ENCODE data around the gene DIP2C. TPM values are rescaled to one million over a fixed set of nuclear protein-coding genes. Genes with fewer than 3 reads are reported as not detected.

DIP2C gene
- polyA plus RNA-seq, 2 donors, result 2.2 to 2.7 TPM

- H3K27me3 ChIP-seq (ENCODE audit: control insufficient read depth in 1 of 2, insufficient read depth in 2 of 2, low read length in 2 of 2), result no peaks in the 10 kb centered on the region
- WGBS, 2 donors, result 94% methylated on average over 27 of the region's 27 CpGs
- no peaks in the 10 kb centered on the region for H3K9me3 ChIP-seq (ENCODE audit: control insufficient read depth in 2 of 2, insufficient read depth in 1 of 2, low read depth in 1 of 2, low read length in 1 of 2)
- H3K4me3 ChIP-seq (ENCODE audit: low read depth in 1 of 2, low read length in 2 of 2), result no peak overlapping the region
- H3K27ac ChIP-seq (ENCODE audit: low read depth in 2 of 2, low read length in 1 of 2), result no peak overlapping the region
- H3K4me1 ChIP-seq (ENCODE audit: control insufficient read depth in 2 of 2, insufficient read depth in 2 of 2, low read length in 1 of 2), result no peaks in the 10 kb centered on the region
- peaks cover 3 to 25% of the 10 kb centered on the region in 2 donors for H3K36me3 ChIP-seq (ENCODE audit: control insufficient read depth in 2 of 2, insufficient read depth in 2 of 2, low read length in 1 of 2)
Observed at GRCh38 chr10:384538-385305, 304.7 kb downstream of the DIP2C start.

GRCh38 chr10:383519-383918 is 305.9 kb downstream of the DIP2C start:
- Histone ChIP-seq H3K9me3 (ENCODE audit: control insufficient read depth in 2 of 2, insufficient read depth in 1 of 2, low read depth in 1 of 2, low read length in 1 of 2) (no peaks in the 10 kb centered on the region), H3K36me3 (ENCODE audit: control insufficient read depth in 2 of 2, insufficient read depth in 2 of 2, low read length in 1 of 2) (peaks cover 3 to 20% of the 10 kb centered on the region in 2 donors), H3K4me3 (ENCODE audit: low read depth in 1 of 2, low read length in 2 of 2) (no peak overlapping the region), H3K27ac (ENCODE audit: low read depth in 2 of 2, low read length in 1 of 2) (no peak overlapping the region), H3K27me3 (ENCODE audit: control insufficient read depth in 1 of 2, insufficient read depth in 2 of 2, low read length in 2 of 2) (no peaks in the 10 kb centered on the region), H3K4me1 (ENCODE audit: control insufficient read depth in 2 of 2, insufficient read depth in 2 of 2, low read length in 1 of 2) (peaks cover 0 to 2% of the 10 kb centered on the region in 2 donors)
- 90% methylated on average over 6 of the region's 6 CpGs for WGBS, 2 donors

GRCh38 chr10:381805-382204 is 307.7 kb downstream of the DIP2C start:
- H3K9me3 ChIP-seq (ENCODE audit: control insufficient read depth in 2 of 2, insufficient read depth in 1 of 2, low read depth in 1 of 2, low read length in 1 of 2), result no peaks in the 10 kb centered on the region
- no peak overlapping the region for H3K27ac ChIP-seq (ENCODE audit: low read depth in 2 of 2, low read length in 1 of 2)

GRCh38 chr10:381346-381745 is 308.1 kb downstream of the DIP2C start:
- Histone ChIP-seq H3K27ac (ENCODE audit: low read depth in 2 of 2, low read length in 1 of 2) (no peak overlapping the region), H3K36me3 (ENCODE audit: control insufficient read depth in 2 of 2, insufficient read depth in 2 of 2, low read length in 1 of 2) (peaks cover 3 to 21% of the 10 kb centered on the region in 2 donors), H3K9me3 (ENCODE audit: control insufficient read depth in 2 of 2, insufficient read depth in 1 of 2, low read depth in 1 of 2, low read length in 1 of 2) (no peaks in the 10 kb centered on the region), H3K4me1 (ENCODE audit: control insufficient read depth in 2 of 2, insufficient read depth in 2 of 2, low read length in 1 of 2) (peaks cover 0 to 3% of the 10 kb centered on the region in 2 donors), H3K4me3 (ENCODE audit: low read depth in 1 of 2, low read length in 2 of 2) (no peak overlapping the region), H3K27me3 (ENCODE audit: control insufficient read depth in 1 of 2, insufficient read depth in 2 of 2, low read length in 2 of 2) (no peaks in the 10 kb centered on the region)
- WGBS, 2 donors, result 97 to 98% methylated on average over 10 of the region's 10 CpGs

More at GRCh38 chr10:381805-382204, 307.7 kb downstream of the DIP2C start:
- peaks cover 0 to 3% of the 10 kb centered on the region in 2 donors for H3K4me1 ChIP-seq (ENCODE audit: control insufficient read depth in 2 of 2, insufficient read depth in 2 of 2, low read length in 1 of 2)
- no peak overlapping the region for H3K4me3 ChIP-seq (ENCODE audit: low read depth in 1 of 2, low read length in 2 of 2)
- H3K36me3 ChIP-seq (ENCODE audit: control insufficient read depth in 2 of 2, insufficient read depth in 2 of 2, low read length in 1 of 2), result peaks cover 3 to 21% of the 10 kb centered on the region in 2 donors
- 86 to 87% methylated on average over 7 of the region's 7 CpGs for WGBS, 2 donors
- H3K27me3 ChIP-seq (ENCODE audit: control insufficient read depth in 1 of 2, insufficient read depth in 2 of 2, low read length in 2 of 2), result no peaks in the 10 kb centered on the region

GRCh38 chr10:380313-380940 is 309.0 kb downstream of the DIP2C start:
- Histone ChIP-seq H3K27ac (ENCODE audit: low read depth in 2 of 2, low read length in 1 of 2) (no peak overlapping the region), H3K4me1 (ENCODE audit: control insufficient read depth in 2 of 2, insufficient read depth in 2 of 2, low read length in 1 of 2) (peaks cover 0 to 3% of the 10 kb centered on the region in 2 donors), H3K9me3 (ENCODE audit: control insufficient read depth in 2 of 2, insufficient read depth in 1 of 2, low read depth in 1 of 2, low read length in 1 of 2) (no peaks in the 10 kb centered on the region), H3K4me3 (ENCODE audit: low read depth in 1 of 2, low read length in 2 of 2) (no peak overlapping the region), H3K27me3 (ENCODE audit: control insufficient read depth in 1 of 2, insufficient read depth in 2 of 2, low read length in 2 of 2) (no peaks in the 10 kb centered on the region), H3K36me3 (ENCODE audit: control insufficient read depth in 2 of 2, insufficient read depth in 2 of 2, low read length in 1 of 2) (peaks cover 3 to 21% of the 10 kb centered on the region in 2 donors)
- WGBS, 2 donors, result 86% methylated on average over 17 of the region's 17 CpGs

GRCh38 chr10:378930-379704 is 310.4 kb downstream of the DIP2C start:
- peaks cover 3 to 13% of the 10 kb centered on the region in 2 donors for H3K36me3 ChIP-seq (ENCODE audit: control insufficient read depth in 2 of 2, insufficient read depth in 2 of 2, low read length in 1 of 2)
- H3K9me3 ChIP-seq (ENCODE audit: control insufficient read depth in 2 of 2, insufficient read depth in 1 of 2, low read depth in 1 of 2, low read length in 1 of 2), result no peaks in the 10 kb centered on the region
- peaks cover 0 to 3% of the 10 kb centered on the region in 2 donors for H3K4me1 ChIP-seq (ENCODE audit: control insufficient read depth in 2 of 2, insufficient read depth in 2 of 2, low read length in 1 of 2)
- WGBS, 2 donors, result 95% methylated on average over 14 to 16 of the region's 16 CpGs
- H3K27ac ChIP-seq (ENCODE audit: low read depth in 2 of 2, low read length in 1 of 2), result no peak overlapping the region
- H3K27me3 ChIP-seq (ENCODE audit: control insufficient read depth in 1 of 2, insufficient read depth in 2 of 2, low read length in 2 of 2), result no peaks in the 10 kb centered on the region
- no peak overlapping the region for H3K4me3 ChIP-seq (ENCODE audit: low read depth in 1 of 2, low read length in 2 of 2)

- Histone ChIP-seq H3K9me3 (ENCODE audit: control insufficient read depth in 2 of 2, insufficient read depth in 1 of 2, low read depth in 1 of 2, low read length in 1 of 2) (no peaks in the 10 kb centered on the region), H3K36me3 (ENCODE audit: control insufficient read depth in 2 of 2, insufficient read depth in 2 of 2, low read length in 1 of 2) (peaks cover 3 to 13% of the 10 kb centered on the region in 2 donors), H3K27me3 (ENCODE audit: control insufficient read depth in 1 of 2, insufficient read depth in 2 of 2, low read length in 2 of 2) (no peaks in the 10 kb centered on the region), H3K27ac (ENCODE audit: low read depth in 2 of 2, low read length in 1 of 2) (no peak overlapping the region), H3K4me1 (ENCODE audit: control insufficient read depth in 2 of 2, insufficient read depth in 2 of 2, low read length in 1 of 2) (peaks cover 0 to 3% of the 10 kb centered on the region in 2 donors), H3K4me3 (ENCODE audit: low read depth in 1 of 2, low read length in 2 of 2) (no peak overlapping the region)
- WGBS, 2 donors, result 94 to 95% methylated on average over 14 of the region's 14 CpGs
Observed at GRCh38 chr10:378230-378929, 311.1 kb downstream of the DIP2C start.

- Histone ChIP-seq H3K9me3 (ENCODE audit: control insufficient read depth in 2 of 2, insufficient read depth in 1 of 2, low read depth in 1 of 2, low read length in 1 of 2) (no peaks in the 10 kb centered on the region), H3K4me1 (ENCODE audit: control insufficient read depth in 2 of 2, insufficient read depth in 2 of 2, low read length in 1 of 2) (peaks cover 0 to 3% of the 10 kb centered on the region in 2 donors), H3K27me3 (ENCODE audit: control insufficient read depth in 1 of 2, insufficient read depth in 2 of 2, low read length in 2 of 2) (no peaks in the 10 kb centered on the region), H3K27ac (ENCODE audit: low read depth in 2 of 2, low read length in 1 of 2) (no peak overlapping the region), H3K36me3 (ENCODE audit: control insufficient read depth in 2 of 2, insufficient read depth in 2 of 2, low read length in 1 of 2) (peaks cover 0 to 11% of the 10 kb centered on the region in 2 donors), H3K4me3 (ENCODE audit: low read depth in 1 of 2, low read length in 2 of 2) (no peak overlapping the region)
- 83 to 86% methylated on average over 10 of the region's 10 CpGs for WGBS, 2 donors
Observed at GRCh38 chr10:377228-377627, 312.2 kb downstream of the DIP2C start.

Data from esophagus (tissue), 2 donors.